GM19468 (cell line): ENCODE data around the gene AKR1A1.
"Not testable (repeated sequence)": the region's sequence is repeated elsewhere in the genome, so short reads cannot be mapped to it uniquely, and the experiment has no call there.

Experiments
- ATAC-seq: cut with Tn5 transposase; IDR thresholded peaks from one replicate; pipeline ENCODE4 v1.9.1; 2021; ENCODE audit warnings: mild to moderate bottlenecking, moderate library complexity, moderate number of reproducible peaks; ENCODE audit not compliant: unreplicated experiment; ENCODE audit errors: extremely low read depth

Gene AKR1A1

GRCh38 chr1:45566722-45567121 lies 16.1 kb downstream of the AKR1A1 start:
- ATAC-seq: no peak

GRCh38 chr1:45567911-45568310 lies 17.3 kb downstream of the AKR1A1 start:
- no peak for ATAC-seq

DNA sequence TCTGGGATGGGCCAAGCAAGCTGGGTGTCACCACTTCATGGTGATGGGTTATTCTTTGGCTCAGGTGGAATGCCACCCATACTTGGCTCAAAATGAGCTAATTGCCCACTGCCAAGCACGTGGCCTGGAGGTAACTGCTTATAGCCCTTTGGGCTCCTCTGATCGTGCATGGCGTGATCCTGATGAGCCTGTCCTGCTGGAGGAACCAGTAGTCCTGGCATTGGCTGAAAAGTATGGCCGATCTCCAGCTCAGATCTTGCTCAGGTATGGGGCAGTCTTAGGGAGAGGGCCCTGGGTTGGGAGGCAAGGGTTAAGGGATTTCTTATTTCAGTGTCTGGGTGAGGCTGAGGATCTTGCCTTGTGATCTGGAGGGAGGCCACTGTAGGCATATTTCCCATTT lies 17.8 kb downstream of the AKR1A1 start:
- ATAC-seq: no peak

- ATAC-seq: no peak
Measured at GRCh38 chr1:45569571-45569961, 18.9 kb downstream of the AKR1A1 start.

GRCh38 chr1:45569962-45570581 lies 19.4 kb downstream of the AKR1A1 start:
- ATAC-seq: no peak

DNA sequence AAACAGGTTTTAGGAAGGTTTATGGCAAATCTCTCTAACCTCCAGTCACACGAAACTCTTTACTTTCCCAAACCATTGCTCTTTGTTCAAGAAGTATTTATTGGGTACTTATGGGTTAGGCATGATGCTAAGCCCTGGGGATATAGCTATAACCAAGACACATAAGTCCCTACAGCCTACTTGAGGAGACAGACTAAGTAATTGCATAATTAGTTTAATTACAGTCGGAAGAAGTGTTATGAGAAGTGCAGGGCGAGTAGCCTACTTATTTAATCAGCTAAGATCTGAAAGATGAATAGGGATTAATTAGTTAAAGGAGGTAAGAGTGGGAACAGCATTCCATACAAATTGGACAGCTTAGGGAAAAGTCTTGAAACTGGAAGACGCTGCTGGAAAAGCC lies 20.0 kb downstream of the AKR1A1 start:
- no peak for ATAC-seq

DNA sequence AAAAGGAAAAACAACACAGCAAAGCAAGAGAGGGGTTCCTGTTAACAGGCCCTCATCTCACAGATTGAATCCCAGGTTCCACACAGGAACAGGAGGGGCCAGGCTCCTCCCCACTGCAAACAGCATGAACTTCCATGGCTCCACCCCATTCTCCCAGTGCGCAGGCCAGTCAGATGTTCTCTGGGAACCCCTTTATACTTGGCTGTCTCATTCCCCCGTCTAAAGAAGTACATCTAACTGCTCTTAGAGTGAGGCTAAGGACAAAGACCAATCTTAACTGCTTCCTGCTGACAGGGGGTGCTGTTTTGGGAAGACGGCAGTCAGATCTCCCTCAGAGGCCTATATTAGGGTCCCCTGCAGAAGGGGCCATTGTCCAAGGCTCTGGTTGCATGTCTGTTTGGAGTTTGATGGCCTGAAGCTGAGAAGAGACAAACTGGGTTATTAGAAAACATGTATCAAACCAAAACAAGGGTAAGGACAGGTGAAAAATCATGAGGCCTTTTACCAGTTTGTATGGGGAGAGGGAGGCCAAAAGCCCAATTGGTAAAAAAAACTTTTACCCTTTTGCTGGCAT lies 22.7 kb downstream of the AKR1A1 start:
- ATAC-seq: no peak

DNA sequence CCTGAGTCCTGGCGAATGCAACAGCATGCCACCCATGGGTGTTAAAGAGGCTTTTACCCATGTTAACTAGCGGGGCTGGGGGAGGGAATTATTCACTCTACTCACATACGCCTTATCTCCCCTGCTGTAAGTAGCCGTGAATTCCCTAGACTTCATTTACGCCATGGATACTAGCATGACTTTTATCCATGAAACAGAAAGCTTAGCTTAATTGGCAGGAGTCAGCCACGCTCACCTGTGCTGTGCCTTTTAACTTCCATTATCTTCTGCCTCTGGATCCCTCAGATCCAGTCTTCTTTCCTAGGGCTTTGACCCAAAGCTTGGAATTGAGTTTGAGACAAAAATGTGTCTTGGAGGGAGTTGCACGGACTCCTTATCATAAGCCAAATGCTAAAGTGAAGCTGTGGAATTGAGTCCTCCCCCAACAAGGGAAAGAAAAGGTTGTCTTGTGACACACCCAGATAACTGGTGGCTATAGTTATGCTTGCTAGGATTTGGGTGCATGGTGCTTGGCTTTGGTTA lies 23.5 kb downstream of the AKR1A1 start:
- ATAC-seq: no peak

- ATAC-seq: peak; percentile 74
Measured at GRCh38 chr1:45583264-45583665, 32.6 kb downstream of the AKR1A1 start.

DNA sequence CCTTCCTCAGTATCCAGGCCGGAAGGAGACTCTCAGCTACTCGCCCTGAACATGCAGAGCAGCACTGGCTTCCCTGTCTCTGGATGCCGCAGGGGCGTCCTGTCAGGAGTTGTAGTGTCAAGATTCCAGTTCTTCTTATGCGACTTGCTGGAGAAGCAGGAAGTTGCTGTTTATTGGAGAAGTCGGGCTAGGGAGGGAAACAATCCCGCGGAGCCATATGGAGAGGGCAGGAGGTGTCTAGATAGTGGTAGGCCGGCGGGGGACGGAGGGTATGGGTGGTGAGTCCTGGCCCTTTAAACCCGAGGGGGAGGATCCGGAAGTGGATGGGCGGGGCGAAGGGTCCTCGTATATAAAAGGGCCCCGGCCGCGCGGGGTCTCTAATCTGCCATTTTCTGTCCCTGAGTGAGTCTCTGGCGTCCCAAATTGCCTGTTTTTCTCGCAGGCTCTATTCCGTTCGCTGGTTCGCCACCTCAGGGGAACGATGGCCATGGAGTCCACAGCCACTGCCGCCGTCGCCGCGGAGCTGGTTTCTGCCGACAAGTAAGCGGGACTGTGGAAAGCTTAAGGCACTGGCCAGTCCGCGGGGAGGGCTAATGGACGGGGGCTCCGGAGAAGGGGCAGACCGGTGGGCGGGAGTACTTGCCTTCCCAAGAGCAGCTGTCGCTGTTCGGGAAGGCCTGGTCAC lies 33.2 kb downstream of the AKR1A1 start, which contains the start of gene NASP:
NASP (plus strand) TSS at position 376 of the 685 bp plus-strand sequence; CDS start at position 482, 106 bp downstream.
- peak; percentile 3 for ATAC-seq

DNA sequence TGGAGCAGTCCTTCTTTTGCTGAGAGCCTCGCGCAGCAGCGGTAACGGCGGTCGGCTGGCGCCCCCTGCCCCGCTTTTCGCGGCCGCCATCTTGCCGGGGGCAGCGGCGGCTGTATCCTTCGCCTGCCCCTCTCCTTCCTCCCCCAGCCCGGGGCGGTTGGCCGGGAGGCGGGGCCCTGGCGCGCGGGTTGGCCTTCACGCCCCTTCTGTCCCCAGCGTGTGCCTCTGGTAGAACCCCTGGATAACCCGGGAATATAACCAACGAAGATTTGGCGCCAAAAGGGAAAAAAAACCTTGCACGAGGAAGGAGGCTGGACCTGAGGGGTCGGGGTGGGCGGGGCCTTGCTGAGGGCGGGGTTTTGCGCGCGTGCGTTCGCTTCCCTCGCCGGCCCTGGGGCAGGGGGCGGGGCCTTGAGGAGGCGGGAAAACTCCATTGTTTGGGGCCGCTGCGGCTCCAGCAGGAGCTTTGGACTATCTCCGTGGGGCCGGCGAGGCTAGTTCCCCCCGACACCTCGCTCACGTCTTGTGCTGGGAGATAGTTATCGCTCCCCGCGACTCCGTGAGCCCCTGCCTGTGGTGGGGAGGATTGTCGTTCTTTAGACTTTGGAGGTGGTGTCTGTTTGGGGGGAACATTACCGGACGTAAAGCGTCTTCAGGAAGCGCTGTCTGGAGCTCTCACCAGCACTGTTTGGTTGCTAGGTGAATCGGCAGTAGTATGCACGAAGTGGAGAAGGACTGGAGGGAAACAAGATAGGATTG lies 33.9 kb downstream of the AKR1A1 start:
- peak; percentile 14 for ATAC-seq

DNA sequence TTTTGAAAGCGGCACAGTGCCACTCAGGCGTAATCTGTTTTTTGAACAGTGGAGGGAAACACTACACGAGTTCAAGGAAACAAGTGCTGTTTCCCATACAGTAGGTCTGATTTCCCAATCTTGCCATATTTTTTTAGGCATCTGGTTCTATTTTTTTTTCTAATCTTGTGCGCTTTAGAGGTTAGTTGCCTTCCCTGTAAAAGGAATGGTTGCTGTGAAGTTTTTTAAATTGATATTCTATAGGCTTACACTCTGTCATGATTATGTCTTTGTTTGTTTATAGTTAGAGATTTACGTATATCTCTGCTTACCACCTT lies 34.4 kb downstream of the AKR1A1 start:
- ATAC-seq: no peak

- no peak for ATAC-seq
Measured at GRCh38 chr1:45585496-45586075, 35.0 kb downstream of the AKR1A1 start.

DNA sequence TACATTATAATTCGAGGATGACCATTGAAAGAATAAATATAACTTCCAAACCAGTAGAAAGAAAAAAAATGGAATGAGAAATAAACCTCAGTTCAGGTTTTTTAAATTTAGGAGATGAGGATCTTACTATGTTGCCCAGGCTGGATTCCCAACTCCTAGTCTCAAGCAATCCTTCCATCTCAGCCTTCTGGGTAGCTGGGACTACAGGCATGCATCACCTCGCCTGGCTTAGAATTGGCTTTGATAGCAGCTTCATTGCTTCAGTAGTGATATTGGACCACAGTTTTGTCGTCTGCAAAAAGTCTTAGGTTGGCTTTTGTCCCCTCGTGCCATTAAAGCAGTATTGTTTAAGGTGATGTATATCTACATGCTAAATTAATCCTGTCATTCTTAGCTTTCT lies 36.1 kb downstream of the AKR1A1 start:
- no peak for ATAC-seq

DNA sequence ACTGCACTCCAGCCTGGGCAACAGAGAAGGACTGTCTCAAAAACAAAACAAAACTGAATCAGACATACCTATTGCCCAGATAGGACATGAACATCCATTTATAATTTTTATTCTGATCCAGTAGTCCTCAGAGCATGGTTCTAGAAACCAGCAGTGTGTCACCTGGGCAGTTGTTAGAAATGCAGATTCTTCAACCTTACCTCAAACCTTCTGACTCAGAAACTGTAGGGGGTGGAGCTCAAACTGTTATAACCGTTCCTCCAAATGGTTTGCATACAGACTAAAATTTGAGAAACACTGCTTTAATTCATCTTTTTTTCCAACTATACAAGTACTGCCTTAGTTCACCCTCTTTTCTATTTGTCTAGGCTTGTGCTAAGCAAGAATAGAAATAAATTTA lies 39.2 kb downstream of the AKR1A1 start:
- ATAC-seq: no peak

GRCh38 chr1:45594412-45594811 lies 43.8 kb downstream of the AKR1A1 start:
- ATAC-seq: no peak

GRCh38 chr1:45596765-45597164 lies 46.1 kb downstream of the AKR1A1 start:
- not testable (repeated sequence) for ATAC-seq

DNA sequence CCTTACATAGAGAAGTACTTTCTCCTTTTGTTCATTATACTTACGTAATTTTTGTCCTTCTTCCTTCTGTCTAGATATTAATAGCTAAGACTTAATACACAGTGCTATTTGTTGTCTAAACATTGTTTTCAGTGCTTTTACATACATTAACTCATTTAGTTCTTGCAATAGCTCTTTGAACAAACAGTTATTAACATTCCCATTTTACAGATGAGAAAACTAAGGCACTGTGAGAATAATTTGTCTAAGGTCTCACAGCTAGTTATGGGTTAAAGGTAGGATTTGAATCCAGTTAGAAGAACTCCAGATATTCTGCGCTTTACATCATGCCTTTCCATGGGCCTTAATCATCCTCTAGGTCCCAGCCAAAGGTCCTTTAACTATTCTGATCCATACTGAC lies 53.6 kb downstream of the AKR1A1 start:
- ATAC-seq: no peak

GRCh38 chr1:45607404-45608074 lies 56.9 kb downstream of the AKR1A1 start:
- ATAC-seq: no peak
